DMS 273 treated with DMSO at 0.1 percent for 48 hours (cell line): ENCODE results near the gene PDE6B.

Experiments used
- DNase-seq: peaks from one replicate; lab custom pipeline; 2025; lab: John Stamatoyannopoulos, UW

The PDE6B gene

DNA sequence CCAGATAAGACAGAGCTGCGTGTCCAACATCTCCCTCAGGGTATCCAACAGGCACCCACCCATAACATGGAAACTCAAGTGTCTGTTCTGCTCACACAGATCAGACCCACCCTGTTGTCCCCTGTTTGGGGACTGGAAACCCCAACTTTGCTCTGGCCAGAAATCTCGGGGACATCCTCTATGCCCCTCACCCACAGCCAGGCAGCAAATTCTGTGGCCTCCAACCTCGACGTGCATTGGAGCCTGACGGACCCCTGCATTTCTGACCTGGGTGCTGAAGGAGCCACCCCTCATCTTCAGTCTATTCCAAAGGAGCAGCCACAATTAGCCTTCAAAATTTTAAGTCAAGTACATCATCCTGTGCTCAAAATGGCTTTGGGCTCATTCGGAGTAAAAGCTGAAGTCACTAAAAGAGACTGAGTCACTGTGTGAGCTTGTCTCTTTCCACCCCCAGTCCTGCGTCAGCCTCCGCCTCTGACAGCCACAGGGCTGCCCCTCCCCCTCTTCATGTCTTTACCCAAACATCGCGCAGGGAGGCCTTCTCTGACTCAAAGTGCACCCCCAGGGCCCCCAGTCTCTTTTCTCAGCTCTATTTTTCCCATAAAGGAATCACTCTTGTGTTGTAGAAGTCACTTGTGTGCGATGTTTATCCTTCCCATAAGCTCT lies 24.4 kb upstream of the PDE6B start:
- no peak for DNase-seq

DNA sequence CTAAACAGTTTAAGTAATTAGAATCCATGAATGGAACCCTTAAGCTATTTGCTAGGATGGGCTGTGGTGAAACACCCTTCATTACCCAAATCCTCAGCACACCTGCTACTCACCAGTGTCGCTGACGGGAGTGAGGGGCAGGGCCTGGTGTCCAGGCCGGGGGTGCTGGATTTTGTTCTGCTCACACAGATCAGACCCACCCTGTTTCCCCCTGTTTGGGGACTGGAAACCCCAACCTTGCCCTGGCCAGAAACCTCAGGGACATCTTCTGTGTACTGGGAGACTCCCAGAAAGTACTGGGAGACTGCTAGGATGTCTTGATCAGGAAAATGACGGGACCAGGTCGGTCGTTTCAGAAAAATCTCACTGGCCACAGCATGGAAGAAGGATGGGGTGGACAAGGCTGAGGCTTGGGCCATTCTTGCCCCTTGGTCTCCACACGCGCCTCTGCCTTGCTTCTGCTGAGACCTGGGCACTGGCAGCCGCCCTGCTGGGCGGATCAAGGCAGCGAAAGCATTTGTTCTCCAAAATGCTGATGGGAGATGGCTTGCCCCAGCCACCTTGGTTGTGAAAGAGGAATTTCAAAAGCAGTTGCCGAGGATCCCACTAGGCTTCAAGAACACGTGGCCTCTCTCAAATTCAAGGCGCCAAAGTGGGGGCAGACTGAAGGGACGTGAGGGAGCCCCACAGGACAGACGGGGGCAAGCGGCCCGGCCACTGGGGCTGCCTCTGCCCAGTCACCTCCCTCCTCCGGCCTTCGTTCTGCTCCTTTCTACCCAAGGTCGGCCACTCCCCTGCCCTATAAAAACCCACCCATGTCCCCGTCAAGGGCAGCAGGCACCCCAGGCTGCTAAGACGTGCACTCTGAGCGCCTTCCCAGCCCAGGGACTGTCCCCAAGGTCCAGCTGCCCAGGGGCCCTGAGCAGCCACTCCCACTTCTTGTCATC lies 23.5 kb upstream of the PDE6B start:
- DNase-seq = no peak

DNA sequence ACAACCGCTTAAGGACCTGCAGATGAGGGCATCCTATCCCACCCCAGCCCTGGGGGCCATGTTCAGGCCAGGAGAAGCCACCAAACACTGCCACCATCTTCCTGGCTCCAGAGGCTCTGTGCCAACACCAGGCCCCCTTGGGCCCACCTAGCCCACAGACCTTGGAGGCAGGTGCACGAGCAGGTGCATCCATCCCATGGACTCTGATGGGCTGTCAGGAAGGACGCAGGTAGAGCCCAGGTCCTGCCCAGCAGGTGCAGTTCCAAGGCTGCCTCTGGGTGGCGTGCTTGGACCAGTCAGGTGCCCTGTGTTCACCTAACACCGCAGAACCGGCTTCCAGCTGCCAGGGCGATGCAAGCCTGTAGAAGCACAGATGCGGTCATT lies 22.8 kb upstream of the PDE6B start:
- no peak for DNase-seq

DNA sequence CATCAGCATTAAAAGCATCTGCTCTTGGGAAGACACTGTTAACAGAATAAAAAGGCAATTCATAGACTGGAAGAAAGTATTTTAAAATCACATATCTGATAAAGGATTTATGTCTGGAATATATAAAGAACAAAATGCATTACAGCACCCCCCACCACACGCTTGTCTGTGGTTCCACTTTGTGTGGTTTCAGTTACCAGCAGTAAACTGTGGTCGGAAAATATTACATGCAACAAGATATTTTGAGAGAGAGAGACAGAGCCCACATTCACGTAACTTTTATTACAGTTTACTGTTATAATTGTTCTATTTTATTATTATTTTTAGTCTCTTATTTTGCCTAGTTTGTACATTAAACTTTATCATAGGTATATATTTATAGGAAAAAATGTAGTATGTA lies 21.2 kb upstream of the PDE6B start:
- no peak for DNase-seq

DNA sequence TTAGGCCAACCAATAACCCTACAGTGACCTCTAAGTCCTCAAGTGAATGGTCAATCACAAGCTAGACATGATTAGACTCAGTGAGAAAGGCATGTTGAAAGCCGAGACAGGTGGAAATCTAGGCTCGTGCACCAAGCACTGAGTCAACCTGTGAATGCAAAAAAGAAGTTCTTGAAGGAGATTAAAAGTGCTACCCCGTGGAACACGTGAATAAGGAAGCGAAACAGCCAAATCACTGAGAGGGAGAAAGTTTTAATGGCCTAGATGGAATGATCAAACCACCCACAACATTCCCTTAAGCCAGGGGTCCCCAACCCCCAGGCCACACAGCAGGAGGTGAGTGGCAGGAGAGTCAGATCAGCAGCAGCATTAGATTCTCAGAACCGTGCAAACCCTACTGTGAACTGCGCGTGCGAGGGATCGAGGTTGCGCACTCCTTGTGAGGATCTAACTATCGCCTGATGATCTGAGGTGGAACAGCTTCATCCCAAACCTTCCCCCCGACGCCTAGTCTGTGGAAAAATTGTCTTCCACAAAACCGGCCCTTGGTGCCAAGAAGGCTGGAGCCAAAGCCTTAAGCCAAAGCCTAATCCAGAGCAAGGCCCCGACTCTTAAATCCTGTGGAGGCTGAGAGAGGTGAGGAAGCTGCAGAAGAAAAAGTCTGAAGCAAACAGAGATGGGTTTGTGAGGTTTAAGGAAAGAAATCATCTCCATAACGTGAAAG lies 19.5 kb upstream of the PDE6B start:
- DNase-seq = no peak

DNA sequence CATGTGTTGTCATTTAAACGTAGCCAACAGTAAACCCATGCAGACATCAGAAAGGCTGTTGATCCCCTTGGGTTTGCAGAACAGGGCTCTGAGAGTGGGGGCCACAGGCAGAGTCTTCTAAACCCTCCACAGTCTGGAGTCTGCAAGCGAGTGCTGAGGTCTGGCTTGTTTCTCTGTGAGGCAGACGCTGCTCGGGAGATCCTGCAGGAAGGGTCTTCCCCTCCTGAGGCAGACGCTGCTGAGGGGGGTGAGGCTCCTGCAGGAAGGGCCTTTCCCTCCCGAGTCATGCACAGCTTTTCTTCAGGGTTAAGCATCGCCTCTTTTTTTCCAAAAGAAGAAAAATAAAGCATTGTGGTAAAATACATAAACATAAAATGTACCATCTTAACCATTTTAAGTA lies 17.1 kb upstream of the PDE6B start:
- no peak for DNase-seq

DNA sequence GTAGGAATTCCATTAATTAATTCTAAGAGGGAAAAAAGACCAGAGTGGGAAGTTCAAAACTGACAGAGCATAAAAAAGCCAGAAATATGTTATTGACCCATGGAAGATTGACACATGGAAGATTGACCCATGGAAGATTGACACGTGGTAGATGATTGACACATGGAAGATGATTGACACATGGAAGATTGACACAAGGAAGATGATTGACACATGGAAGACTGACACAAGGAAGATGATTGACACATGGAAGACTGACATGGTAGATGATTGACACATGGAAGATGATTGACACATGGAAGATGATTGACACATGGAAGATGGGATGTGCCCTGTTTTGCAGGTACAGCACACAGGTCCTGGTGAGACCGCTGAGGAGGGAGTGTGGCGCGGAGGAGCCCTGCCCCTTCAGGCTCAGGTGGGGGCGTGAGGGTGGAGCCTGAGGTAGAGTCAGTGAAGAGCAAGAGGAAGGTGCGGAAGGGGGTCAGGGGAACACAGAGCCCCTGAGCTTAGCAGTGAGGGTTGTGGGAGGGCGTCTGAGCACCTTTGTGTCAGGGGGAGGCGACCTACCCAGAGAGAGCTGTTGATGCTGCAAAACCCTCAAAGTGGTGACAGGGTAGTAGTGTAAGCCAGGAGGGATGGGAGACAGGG lies 15.8 kb upstream of the PDE6B start:
- DNase-seq = no peak

DNA sequence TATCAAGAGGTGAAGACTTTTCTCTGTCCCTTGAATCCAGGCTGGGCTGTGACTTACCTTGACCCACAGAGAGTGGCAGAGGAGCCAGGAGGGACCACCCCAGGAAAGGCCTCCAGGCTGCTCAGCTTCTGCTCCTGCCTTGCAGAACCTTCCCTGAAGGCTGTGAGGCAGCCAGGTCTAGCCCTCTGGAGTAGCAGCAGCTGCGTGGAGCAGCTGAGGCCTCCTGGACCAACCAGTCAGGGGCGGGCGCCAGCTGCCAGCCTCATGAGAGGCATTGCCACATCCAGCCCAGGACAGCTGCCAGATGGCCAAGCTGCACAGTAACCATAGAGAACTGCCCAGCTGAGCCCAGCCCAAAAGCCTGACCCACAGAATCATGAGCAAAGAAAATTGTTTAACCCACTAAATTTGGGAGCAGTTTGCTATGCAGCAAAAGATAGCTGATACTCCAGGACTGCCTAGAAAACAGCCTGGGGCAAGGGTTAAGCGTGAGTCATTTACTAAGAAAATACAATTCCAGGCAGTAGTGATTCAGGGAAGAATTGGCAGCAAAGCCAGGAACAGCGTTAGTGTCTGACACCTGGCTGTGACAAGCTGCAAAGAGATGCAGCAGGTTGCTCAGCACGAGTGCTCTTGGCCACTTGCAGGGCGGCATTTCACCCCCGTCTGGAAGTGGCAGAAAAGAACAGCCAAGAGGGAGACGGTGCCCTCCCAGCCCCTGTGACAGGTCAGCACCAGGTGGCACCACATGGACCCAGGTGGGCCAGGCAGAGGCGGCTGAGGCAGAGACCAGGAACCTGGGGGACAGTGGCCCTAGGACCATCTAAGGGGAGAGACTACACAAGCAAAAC lies 14.7 kb upstream of the PDE6B start:
- peak; percentile 45 for DNase-seq

DNA sequence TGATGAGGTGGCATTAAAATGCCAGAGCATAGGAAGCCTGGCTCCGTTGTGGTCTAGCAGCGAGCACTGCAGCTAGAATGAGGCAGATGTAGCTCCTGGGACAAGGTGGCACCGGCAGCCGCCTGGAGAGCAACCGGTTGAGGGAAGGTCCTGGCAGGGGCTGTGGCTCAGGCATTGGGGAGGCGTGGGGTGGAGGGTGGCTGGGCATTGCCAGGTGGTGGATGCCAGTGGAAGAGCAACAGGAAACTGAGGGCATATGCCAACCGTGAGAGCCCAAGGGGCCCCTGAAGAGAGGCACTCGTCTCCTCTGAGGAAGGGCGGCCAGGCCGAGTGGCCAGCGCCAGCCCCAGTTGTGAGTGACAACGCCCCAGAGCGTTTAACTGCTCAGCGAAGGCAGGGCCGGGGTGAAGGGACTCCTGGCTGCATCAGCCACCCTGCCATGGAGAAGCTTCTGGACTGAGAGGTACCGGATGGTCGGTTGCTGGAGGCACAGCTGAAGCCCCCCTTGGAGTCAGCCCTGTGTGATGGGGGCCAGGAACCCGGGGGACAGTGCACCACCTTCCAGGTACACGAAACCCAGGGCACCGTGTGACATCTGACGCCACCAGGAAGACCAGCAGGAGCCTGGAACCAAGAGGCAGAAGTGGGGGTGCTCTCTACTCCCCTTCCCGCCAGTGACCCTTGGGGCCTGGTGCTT lies 13.2 kb upstream of the PDE6B start:
- DNase-seq = no peak

DNA sequence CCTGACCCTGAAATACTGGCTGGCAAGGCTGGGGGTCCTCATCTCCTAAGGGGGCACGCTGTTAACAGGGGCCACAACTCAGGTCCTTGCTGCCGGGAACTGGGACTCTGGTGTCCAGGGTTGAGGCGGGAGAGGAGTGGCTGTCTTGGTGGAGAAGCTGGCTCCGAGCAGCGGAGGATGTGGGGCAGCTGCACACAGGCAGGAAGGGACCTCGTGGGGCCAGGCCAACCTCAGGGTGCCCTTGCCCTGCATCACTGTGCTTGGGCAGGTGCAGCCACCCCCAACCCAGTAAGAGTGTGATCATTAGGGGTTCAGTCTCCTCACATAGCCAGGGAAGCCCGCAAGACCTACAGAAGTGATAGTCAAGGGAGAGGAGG lies 12.6 kb upstream of the PDE6B start:
- DNase-seq = no peak

DNA sequence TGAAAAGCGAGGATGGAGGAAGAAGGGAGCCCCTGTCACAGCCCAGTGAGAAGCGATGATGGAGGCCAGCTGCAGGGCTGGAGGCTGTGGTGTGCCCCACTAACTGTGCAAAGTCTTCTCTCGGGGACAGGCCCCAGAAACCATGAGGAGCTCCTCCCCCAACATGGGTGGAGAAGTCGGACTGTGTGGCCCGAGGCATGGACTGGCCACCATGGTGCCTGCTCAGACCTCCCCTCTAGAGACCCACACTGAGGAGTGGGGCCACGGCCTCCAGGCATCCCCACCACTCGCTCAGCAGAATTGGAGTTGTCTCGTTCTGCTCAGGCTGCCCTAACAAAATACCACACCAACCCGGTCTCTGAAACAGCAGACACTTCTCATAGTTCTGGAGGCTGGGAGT lies 12.2 kb upstream of the PDE6B start:
- no peak for DNase-seq

DNA sequence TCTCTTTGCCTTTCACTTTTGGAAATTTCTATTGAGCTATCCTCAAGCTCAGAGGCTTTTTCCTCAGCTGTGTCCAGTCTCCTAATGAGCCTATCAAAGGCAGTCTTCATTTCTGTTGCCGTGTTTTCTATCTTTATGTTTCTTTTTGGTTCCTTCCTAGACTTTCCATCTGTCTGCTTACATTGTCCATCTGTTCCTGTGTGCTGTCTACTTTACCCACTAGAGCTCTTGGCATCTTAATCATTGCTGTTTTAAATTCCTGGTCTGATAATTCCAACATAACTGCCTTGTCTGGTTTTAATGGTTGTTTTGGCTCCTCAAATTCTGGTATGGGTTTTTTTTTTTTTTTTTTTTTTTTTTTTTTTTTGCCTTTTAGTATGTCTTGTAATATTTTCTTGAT lies 9.3 kb upstream of the PDE6B start:
- DNase-seq = peak; percentile 83

DNA sequence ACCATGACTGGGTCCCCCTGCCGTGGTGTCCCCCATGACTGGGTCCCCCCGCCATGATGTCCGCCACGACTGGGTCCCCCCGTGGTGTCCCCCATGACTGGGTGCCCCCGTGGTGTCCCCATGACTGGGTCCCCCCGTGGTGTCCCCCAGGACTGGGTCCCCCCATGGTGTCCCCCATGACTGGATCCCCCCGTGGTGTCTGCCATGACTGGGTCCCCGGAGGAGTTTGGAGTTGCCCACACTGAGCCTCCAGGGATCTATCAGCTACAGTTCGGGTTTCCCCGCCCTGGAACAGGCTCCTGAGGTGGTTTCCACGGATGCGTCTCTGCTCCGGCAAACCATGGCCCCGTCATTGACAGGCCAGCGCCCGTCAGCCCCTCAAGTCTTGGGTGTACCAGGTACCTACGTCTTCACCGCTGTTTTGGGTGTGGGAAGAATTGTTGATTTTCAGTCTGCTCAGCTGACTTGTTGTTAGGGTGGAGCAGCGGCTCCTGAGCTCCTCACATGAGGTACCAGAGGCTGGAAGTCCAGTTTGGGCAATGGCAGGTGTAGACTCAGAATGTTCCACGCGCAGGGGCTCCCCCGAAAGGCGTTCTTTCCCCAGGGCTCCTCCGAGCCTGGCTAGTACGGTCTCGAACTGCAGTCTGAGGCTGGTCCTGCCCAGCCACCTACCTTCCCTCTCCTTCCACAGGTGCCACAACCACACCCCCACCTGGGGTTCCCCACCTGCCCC lies 8.3 kb upstream of the PDE6B start:
- no peak for DNase-seq

DNA sequence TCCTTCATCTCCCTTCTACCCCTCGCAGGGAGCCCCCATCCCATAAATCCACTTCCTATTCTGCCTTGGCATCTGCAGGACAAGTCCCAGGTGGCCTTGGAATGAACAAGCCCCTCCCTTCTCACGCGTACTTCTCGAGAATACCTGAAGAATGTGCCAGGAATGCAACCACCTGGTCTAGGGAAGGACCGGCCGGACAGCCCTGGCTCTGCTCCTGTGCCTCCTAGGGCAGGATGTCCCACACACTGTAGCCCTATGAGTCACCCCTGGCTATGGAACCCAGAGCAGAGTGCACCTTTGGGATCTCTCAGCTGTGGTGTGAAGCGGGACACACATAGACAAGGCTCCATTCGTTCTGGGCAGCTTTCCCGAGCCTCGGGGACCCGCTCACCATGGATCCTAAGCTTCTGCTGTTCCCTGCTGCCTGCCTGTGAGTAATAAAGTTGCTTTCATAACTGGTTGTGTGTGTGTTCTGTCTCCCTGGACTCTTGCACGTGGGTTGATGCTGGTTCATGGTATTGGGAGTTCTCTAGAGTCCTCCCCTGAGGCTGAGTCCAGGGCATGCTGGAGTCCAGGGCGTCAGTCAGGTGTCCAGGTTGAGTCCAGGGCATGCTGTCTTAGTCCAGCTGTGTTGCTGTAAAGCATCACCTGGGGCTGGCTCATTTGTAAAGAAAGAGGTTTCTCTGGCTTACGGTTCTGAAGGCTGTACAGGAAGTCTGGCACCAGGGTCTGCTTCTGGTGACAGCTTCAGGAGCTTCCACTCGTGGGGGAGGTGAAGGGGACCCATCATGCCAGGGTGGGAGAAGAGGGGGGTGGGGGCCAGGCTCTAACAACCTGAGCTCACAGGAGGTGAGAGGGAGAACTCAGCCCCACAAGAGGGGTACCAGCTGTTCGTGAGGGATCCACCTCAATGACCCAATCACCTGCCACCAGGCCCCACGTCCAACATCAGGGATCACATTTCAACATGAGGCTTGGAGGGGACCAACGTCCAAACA lies 7.4 kb upstream of the PDE6B start:
- DNase-seq = no peak

DNA sequence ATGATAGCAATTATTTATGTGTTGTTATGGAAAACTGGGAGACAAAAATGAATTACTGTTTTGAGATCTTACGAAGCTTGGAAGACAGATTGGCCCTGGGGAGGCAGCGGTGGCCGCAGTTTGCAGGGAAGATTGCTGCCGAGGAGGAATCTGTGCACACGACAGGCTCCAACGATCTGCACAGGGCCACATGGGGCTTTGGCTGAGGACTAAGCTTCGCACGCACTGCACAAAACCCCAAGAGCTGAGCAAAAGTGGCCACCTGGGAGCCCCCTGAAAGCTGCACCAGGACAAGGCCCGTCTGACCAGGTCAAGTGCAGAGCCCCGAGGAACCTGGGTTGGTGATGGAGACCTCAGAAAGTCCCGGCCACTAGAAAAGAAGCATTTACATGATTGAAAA lies 5.2 kb upstream of the PDE6B start:
- no peak for DNase-seq

DNA sequence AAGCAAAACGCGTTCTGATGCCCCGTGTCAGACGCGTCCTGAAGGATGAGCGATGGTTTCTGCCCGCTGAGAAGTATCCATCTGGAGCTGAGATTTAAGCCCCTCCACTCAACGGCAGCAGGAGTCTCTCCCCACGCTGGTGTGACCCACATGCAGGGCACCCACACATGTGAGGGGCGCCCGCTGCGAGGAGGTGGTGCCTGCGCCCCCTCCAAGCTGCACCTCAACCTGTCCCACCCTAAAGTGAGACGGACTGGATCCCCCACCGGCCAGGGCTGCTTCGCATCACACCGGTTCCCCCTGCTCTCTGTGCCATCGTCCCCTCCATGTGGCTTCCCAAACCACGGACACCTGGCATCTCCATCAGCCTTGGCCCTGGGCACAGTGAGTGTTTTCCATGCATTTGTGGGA lies 4.5 kb upstream of the PDE6B start:
- DNase-seq = no peak

DNA sequence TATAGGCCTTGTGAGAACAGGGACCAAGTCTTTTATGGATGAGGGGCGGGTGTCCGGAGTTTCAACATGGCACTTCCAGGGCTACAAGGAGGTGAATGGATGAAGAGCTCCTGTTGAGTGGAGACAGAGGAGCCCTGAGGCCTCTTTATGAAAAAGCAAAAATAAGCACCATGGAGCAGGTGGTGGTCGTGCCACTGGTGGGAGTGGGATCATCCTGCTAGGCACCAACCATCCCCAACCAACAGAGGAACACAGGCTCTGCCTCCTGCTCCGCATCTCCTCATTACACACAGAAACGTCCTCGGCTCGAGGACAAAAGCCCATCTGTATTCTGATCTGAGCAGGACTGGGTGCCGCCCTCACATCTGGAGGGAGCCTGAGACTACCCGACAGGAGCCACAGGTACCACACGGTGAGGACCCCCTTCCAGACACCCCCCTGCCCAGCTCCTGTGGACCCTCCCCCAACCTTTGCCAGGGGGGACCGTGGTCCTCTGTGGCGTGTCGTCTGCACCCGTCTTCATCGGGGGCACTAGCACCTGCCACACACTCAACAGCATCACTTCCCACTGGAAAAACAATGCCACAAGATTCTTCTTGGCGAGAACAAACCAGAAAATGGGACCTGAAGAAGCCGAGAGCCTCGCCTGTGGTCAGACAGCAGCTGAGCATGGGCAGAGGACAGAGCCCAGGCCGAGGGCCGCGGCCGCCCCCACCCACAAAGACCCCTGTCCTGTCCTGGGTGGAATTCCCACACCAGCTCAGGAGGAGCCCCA lies 3.9 kb upstream of the PDE6B start:
- DNase-seq = no peak
